ENCODE data around the gene MORF4L1. TPM values are rescaled to one million over a fixed set of nuclear protein-coding genes. Genes with fewer than 3 reads are reported as not detected.

MORF4L1 gene
- total and polyA plus RNA-seq, 10 of the 15 experiments (the other 5 are each of a cell fraction or from before 2014, with no cell fraction given), result 113 to 636 (median 229) TPM

- 3% methylated on average over 3 of the region's 3 CpGs for WGBS (ENCODE audit: insufficient coverage, insufficient replicate concordance, low lambda C conversion rate, missing lambda C conversion rate)
- Histone ChIP-seq H4K20me1 (ENCODE audit: control insufficient read depth, insufficient read depth) (no peaks in the 10 kb centered on the region), H2AFZ (ENCODE audit: control insufficient read depth, low read depth, low read length) (peak overlapping the region; percentile 77), H3K4me3 (no peak overlapping the region; the same call in 1 of the 2 replicates), H3K27me3 (replicated peaks in 1 of 2; ENCODE audit: control insufficient read depth in 2 of 2, insufficient read depth in 2 of 2, low read length in 1 of 2) (no peaks in the 10 kb centered on the region), H3K9ac (ENCODE audit: control insufficient read depth, insufficient read depth, low read length) (peak overlapping the region; percentile 36), H3K79me2 (ENCODE audit: control insufficient read depth, insufficient read depth, low read length) (no peaks in the 10 kb centered on the region), H3K36me3 (ENCODE audit: control insufficient read depth in 2 of 2, insufficient read depth in 2 of 2, low read length in 1 of 2) (no peaks in the 10 kb centered on the region), H3K9me3 (replicated peaks; ENCODE audit: control insufficient read depth, insufficient read depth, low read length) (no peaks in the 10 kb centered on the region), H3K4me1 (ENCODE audit: control insufficient read depth, insufficient read depth, low read length) (peaks cover 36% of the 10 kb centered on the region), H3K27ac (ENCODE audit: control insufficient read depth, insufficient read depth) (peak overlapping the region; percentile 89), H3K4me2 (ENCODE audit: control insufficient read depth, insufficient read depth) (peak overlapping the region; percentile 40)
- peak; percentile 44 for FAIRE-seq
- intact Hi-C loops (cut with micrococcal nuclease; ENCODE audit: unreplicated experiment) (no loop called here), in situ Hi-C loops (cut with MboI) (no loop called here)
- TF ChIP-seq ZNF384 (IDR thresholded peaks at IDR 0.05; ENCODE audit: borderline replicate concordance, low read depth, low read length) (peak; percentile 54; the same call in 1 of the 2 replicates), IKZF1 (conservative IDR thresholded peaks at IDR 0.05) (no peak), RAD21 (IDR thresholded peaks at IDR 0.05; ENCODE audit: insufficient read depth, low read depth, low read length) (0 out of 2 replicates have a peak, but pooled peaks have one; percentile 17), EP300 (IDR thresholded peaks at IDR 0.05; ENCODE audit: borderline replicate concordance in 1 of 2, control insufficient read depth in 1 of 2, low read depth in 2 of 2, low read length in 2 of 2) (peak in 1 of 2 experiments; percentile 38; a peak in 1 of 4 replicates), CREM (IDR thresholded peaks at IDR 0.05; ENCODE audit: low read depth) (peak; percentile 10; the same call in 1 of the 2 replicates), MYC (IDR thresholded peaks at IDR 0.05; ENCODE audit: insufficient read depth, insufficient read length, insufficient replicate concordance, low read length, severe bottlenecking) (no peak), MXI1 (IDR thresholded peaks at IDR 0.05; ENCODE audit: low read depth, low read length) (peak; percentile 29; the same call in 1 of the 2 replicates), FOXM1 (IDR thresholded peaks at IDR 0.05; ENCODE audit: low read depth, low read length) (0 out of 2 replicates have a peak, but pooled peaks have one; percentile 10), HDGF (IDR thresholded peaks at IDR 0.05) (no peak), SMARCA5 (IDR thresholded peaks at IDR 0.05) (no peak)
- TF ChIP-seq, protein P1, sequence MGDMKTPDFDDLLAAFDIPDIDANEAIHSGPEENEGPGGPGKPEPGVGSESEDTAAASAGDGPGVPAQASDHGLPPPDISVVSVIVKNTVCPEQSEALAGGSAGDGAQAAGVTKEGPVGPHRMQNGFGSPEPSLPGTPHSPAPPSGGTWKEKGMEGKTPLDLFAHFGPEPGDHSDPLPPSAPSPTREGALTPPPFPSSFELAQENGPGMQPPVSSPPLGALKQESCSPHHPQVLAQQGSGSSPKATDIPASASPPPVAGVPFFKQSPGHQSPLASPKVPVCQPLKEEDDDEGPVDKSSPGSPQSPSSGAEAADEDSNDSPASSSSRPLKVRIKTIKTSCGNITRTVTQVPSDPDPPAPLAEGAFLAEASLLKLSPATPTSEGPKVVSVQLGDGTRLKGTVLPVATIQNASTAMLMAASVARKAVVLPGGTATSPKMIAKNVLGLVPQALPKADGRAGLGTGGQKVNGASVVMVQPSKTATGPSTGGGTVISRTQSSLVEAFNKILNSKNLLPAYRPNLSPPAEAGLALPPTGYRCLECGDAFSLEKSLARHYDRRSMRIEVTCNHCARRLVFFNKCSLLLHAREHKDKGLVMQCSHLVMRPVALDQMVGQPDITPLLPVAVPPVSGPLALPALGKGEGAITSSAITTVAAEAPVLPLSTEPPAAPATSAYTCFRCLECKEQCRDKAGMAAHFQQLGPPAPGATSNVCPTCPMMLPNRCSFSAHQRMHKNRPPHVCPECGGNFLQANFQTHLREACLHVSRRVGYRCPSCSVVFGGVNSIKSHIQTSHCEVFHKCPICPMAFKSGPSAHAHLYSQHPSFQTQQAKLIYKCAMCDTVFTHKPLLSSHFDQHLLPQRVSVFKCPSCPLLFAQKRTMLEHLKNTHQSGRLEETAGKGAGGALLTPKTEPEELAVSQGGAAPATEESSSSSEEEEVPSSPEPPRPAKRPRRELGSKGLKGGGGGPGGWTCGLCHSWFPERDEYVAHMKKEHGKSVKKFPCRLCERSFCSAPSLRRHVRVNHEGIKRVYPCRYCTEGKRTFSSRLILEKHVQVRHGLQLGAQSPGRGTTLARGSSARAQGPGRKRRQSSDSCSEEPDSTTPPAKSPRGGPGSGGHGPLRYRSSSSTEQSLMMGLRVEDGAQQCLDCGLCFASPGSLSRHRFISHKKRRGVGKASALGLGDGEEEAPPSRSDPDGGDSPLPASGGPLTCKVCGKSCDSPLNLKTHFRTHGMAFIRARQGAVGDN (IDR thresholded peaks at IDR 0.05), result 0 out of 2 replicates have a peak, but pooled peaks have one; percentile 12
- TF ChIP-seq, protein P2, sequence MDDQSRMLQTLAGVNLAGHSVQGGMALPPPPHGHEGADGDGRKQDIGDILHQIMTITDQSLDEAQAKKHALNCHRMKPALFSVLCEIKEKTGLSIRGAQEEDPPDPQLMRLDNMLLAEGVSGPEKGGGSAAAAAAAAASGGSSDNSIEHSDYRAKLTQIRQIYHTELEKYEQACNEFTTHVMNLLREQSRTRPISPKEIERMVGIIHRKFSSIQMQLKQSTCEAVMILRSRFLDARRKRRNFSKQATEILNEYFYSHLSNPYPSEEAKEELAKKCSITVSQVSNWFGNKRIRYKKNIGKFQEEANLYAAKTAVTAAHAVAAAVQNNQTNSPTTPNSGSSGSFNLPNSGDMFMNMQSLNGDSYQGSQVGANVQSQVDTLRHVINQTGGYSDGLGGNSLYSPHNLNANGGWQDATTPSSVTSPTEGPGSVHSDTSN (IDR thresholded peaks at IDR 0.05; ENCODE audit: insufficient replicate concordance, low read depth, low read length), result peak; percentile 69
- TF ChIP-seq, protein P3, sequence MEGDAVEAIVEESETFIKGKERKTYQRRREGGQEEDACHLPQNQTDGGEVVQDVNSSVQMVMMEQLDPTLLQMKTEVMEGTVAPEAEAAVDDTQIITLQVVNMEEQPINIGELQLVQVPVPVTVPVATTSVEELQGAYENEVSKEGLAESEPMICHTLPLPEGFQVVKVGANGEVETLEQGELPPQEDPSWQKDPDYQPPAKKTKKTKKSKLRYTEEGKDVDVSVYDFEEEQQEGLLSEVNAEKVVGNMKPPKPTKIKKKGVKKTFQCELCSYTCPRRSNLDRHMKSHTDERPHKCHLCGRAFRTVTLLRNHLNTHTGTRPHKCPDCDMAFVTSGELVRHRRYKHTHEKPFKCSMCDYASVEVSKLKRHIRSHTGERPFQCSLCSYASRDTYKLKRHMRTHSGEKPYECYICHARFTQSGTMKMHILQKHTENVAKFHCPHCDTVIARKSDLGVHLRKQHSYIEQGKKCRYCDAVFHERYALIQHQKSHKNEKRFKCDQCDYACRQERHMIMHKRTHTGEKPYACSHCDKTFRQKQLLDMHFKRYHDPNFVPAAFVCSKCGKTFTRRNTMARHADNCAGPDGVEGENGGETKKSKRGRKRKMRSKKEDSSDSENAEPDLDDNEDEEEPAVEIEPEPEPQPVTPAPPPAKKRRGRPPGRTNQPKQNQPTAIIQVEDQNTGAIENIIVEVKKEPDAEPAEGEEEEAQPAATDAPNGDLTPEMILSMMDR (IDR thresholded peaks at IDR 0.05 in 2 of 3, conservative IDR thresholded peaks at IDR 0.05 in 1 of 3; ENCODE audit: control insufficient read depth in 2 of 3, extremely low read depth in 1 of 3, insufficient read depth in 1 of 3, low read depth in 3 of 3, low read length in 3 of 3), result peak in 1 of 3 experiments; percentile 16; a peak in 1 of 6 replicates
- TF ChIP-seq, protein P4, sequence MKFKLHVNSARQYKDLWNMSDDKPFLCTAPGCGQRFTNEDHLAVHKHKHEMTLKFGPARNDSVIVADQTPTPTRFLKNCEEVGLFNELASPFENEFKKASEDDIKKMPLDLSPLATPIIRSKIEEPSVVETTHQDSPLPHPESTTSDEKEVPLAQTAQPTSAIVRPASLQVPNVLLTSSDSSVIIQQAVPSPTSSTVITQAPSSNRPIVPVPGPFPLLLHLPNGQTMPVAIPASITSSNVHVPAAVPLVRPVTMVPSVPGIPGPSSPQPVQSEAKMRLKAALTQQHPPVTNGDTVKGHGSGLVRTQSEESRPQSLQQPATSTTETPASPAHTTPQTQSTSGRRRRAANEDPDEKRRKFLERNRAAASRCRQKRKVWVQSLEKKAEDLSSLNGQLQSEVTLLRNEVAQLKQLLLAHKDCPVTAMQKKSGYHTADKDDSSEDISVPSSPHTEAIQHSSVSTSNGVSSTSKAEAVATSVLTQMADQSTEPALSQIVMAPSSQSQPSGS (IDR thresholded peaks at IDR 0.05; ENCODE audit: low read length), result no peak
- ChIA-PET SMC1A (ENCODE audit: uncharacterized antibody, unreplicated experiment) (interaction anchor here (1.0 kb wide), 1 partner anchor 103 kb away, joined by 4 read pairs; no protein-coding TSS in a partner anchor), CTCF (interaction anchor here (0.6 to 3.1 kb wide), 7 partner anchors 18 to 535 kb away, joined by 3 to 15 read pairs (median 4); no protein-coding TSS in a partner anchor), RAD21 (ENCODE audit: unreplicated experiment) (interaction anchor here (1.0 to 1.6 kb wide), 7 partner anchors 25 to 98 kb away, joined by 3 to 8 read pairs (median 3); partner anchors contain the start of gene ADAMTS7), POLR2A (interaction anchor here (1.3 to 1.5 kb wide), 2 partner anchors 30 to 31 kb away, joined by 5 to 6 read pairs; partner anchors contain the start of gene MORF4L1)
- peak; percentile 55 for DNase-seq (ENCODE audit: low read depth, low spot score)
- peak; percentile 68 for ATAC-seq
- BruUV-seq (replicated peaks), result no TSS peak
Measured at GRCh38 chr15:78842519-78842918, 30.2 kb upstream of the MORF4L1 start.

Data from GM12878 (cell line).